ENCODE measurements around the gene ZSWIM7.

ZSWIM7 gene

GRCh38 chr17:15957608-15958307 is 41.7 kb downstream of the ZSWIM7 start:
- H3K9ac ChIP-seq (ENCODE audit: low read length in 2 of 2): no peak overlapping the region
- H3K4me3 ChIP-seq (ENCODE audit: low read length in 2 of 2): no peak overlapping the region
- no peaks in the 10 kb centered on the region for H3K27me3 ChIP-seq (ENCODE audit: control insufficient read depth in 1 of 2, insufficient read depth in 2 of 2, low read length in 2 of 2)
- H3K27ac ChIP-seq (ENCODE audit: low read length): no peak overlapping the region
- no peaks in the 10 kb centered on the region for H3K36me3 ChIP-seq (ENCODE audit: control insufficient read depth in 2 of 2, insufficient read depth in 2 of 2, low read length in 2 of 2)
- peaks cover 5% of the 10 kb centered on the region for H3K4me1 ChIP-seq (ENCODE audit: control insufficient read depth, insufficient read depth, low read length)
- no peaks in the 10 kb centered on the region for H3K9me3 ChIP-seq (ENCODE audit: control insufficient read depth in 2 of 2, low read length in 2 of 2)

DNA sequence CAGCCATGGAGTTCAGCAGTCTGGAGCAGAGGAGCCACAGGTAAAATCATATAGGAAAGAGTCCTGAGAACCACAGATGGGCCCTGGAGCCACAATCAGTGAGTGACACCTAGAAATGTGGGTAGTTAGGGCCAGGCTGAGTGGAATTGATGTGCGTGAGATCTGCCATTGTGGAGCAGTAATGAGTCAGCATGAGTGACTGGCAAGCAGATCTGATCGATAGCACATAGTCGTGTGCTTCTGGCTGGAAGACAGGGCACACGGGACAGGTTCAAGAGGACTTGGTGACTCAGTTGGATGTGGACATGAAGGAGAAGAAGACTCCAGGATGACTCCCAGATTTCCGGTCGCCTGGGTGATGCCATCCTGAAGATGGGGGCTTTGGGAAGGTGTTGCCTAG is 42.3 kb downstream of the ZSWIM7 start:
- Histone ChIP-seq H3K4me1 (ENCODE audit: control insufficient read depth, insufficient read depth, low read length) (peaks cover 5% of the 10 kb centered on the region), H3K36me3 (ENCODE audit: control insufficient read depth in 2 of 2, insufficient read depth in 2 of 2, low read length in 2 of 2) (no peaks in the 10 kb centered on the region), H3K27ac (ENCODE audit: low read length) (no peak overlapping the region), H3K27me3 (ENCODE audit: control insufficient read depth in 1 of 2, insufficient read depth in 2 of 2, low read length in 2 of 2) (no peaks in the 10 kb centered on the region), H3K4me3 (ENCODE audit: low read length in 2 of 2) (no peak overlapping the region), H3K9ac (ENCODE audit: low read length in 2 of 2) (no peak overlapping the region), H3K9me3 (ENCODE audit: control insufficient read depth in 2 of 2, low read length in 2 of 2) (no peaks in the 10 kb centered on the region)

DNA sequence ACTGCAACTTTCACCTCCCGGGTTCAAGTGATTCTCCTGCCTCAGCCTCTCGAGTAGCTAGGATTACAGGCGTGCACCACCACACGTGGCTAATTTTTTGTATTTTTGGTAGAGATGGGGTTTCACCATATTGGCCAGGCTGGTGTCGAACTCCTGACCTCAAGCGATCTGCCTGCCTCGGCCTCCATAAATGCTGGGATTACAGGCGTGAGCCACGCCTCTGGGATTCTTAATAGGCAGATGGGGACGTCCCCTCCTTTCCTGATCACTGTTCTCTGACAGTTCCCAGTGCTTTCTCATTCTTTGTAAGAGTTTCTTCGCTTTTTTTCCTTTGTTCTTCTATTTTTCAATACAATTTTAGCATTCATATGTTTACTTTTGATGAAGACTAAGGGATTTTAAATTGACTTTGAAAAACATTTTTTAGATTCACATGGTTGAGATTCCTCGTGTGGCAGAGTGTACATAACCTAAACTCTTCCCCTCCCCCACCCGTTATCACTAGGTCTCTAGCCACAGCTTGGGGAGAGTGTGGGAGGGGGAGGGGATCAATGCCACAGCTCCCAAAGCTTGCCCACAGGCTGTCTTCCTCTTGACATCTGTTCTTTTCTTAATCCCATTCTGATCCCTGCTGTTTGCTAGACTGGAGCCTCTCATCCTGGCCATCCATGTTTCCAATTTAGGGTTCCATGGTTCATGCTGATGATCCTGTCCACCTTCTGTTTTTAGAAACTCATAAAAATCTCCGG is 43.5 kb downstream of the ZSWIM7 start:
- Histone ChIP-seq H3K4me1 (ENCODE audit: control insufficient read depth, insufficient read depth, low read length) (peaks cover 5% of the 10 kb centered on the region), H3K27ac (ENCODE audit: low read length) (no peak overlapping the region), H3K9me3 (ENCODE audit: control insufficient read depth in 2 of 2, low read length in 2 of 2) (no peaks in the 10 kb centered on the region), H3K27me3 (ENCODE audit: control insufficient read depth in 1 of 2, insufficient read depth in 2 of 2, low read length in 2 of 2) (no peaks in the 10 kb centered on the region), H3K4me3 (ENCODE audit: low read length in 2 of 2) (no peak overlapping the region), H3K9ac (ENCODE audit: low read length in 2 of 2) (no peak overlapping the region), H3K36me3 (ENCODE audit: control insufficient read depth in 2 of 2, insufficient read depth in 2 of 2, low read length in 2 of 2) (no peaks in the 10 kb centered on the region)

- Histone ChIP-seq H3K27ac (ENCODE audit: low read length) (no peak overlapping the region), H3K27me3 (ENCODE audit: control insufficient read depth in 1 of 2, insufficient read depth in 2 of 2, low read length in 2 of 2) (no peaks in the 10 kb centered on the region), H3K4me3 (ENCODE audit: low read length in 2 of 2) (no peak overlapping the region), H3K9ac (ENCODE audit: low read length in 2 of 2) (no peak overlapping the region), H3K36me3 (ENCODE audit: control insufficient read depth in 2 of 2, insufficient read depth in 2 of 2, low read length in 2 of 2) (no peaks in the 10 kb centered on the region), H3K9me3 (ENCODE audit: control insufficient read depth in 2 of 2, low read length in 2 of 2) (no peaks in the 10 kb centered on the region), H3K4me1 (ENCODE audit: control insufficient read depth, insufficient read depth, low read length) (peaks cover 5% of the 10 kb centered on the region)
Measured at GRCh38 chr17:15954222-15954621, 45.3 kb downstream of the ZSWIM7 start.

- H3K4me3 ChIP-seq (ENCODE audit: low read length in 2 of 2): no peak overlapping the region
- H3K27me3 ChIP-seq (ENCODE audit: control insufficient read depth in 1 of 2, insufficient read depth in 2 of 2, low read length in 2 of 2): no peaks in the 10 kb centered on the region
- H3K27ac ChIP-seq (ENCODE audit: low read length): no peak overlapping the region
- H3K4me1 ChIP-seq (ENCODE audit: control insufficient read depth, insufficient read depth, low read length): no peaks in the 10 kb centered on the region
- H3K9me3 ChIP-seq (ENCODE audit: control insufficient read depth in 2 of 2, low read length in 2 of 2): no peaks in the 10 kb centered on the region
- no peak overlapping the region for H3K9ac ChIP-seq (ENCODE audit: low read length in 2 of 2)
- no peaks in the 10 kb centered on the region for H3K36me3 ChIP-seq (ENCODE audit: control insufficient read depth in 2 of 2, insufficient read depth in 2 of 2, low read length in 2 of 2)
Measured at GRCh38 chr17:15952916-15953790, 46.4 kb downstream of the ZSWIM7 start.

DNA sequence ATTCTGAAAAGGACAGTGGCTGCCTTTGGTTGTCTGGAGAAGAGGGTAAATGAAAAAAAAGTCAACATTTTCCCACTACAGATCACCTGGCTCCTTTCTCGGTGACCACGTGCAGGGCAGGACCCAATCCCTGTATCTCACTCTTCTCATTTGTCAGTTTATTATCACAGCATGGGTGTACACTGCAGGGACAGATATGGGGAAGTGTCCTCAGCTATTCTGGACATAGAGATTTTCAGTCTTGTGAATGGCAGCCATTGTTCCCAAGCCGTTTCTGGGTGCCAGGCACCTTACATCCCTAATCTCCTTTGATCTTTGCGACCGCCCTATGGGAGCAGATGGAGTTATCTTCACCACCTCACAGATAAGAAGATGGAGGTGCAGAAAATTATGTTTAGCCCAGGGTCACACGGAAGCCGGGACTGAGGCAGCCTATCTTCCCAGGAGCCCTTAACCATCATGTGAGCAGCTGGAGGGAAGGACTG is 47.4 kb downstream of the ZSWIM7 start:
- Histone ChIP-seq H3K36me3 (ENCODE audit: control insufficient read depth in 2 of 2, insufficient read depth in 2 of 2, low read length in 2 of 2) (no peaks in the 10 kb centered on the region), H3K27ac (ENCODE audit: low read length) (no peak overlapping the region), H3K9ac (ENCODE audit: low read length in 2 of 2) (no peak overlapping the region), H3K27me3 (ENCODE audit: control insufficient read depth in 1 of 2, insufficient read depth in 2 of 2, low read length in 2 of 2) (peaks cover 0 to 3% of the 10 kb centered on the region in 2 donors), H3K9me3 (ENCODE audit: control insufficient read depth in 2 of 2, low read length in 2 of 2) (no peaks in the 10 kb centered on the region), H3K4me3 (ENCODE audit: low read length in 2 of 2) (no peak overlapping the region), H3K4me1 (ENCODE audit: control insufficient read depth, insufficient read depth, low read length) (no peaks in the 10 kb centered on the region)

- no peak overlapping the region for H3K4me3 ChIP-seq (ENCODE audit: low read length in 2 of 2)
- no peaks in the 10 kb centered on the region for H3K9me3 ChIP-seq (ENCODE audit: control insufficient read depth in 2 of 2, low read length in 2 of 2)
- no peaks in the 10 kb centered on the region for H3K36me3 ChIP-seq (ENCODE audit: control insufficient read depth in 2 of 2, insufficient read depth in 2 of 2, low read length in 2 of 2)
- no peak overlapping the region for H3K27ac ChIP-seq (ENCODE audit: low read length)
- H3K9ac ChIP-seq (ENCODE audit: low read length in 2 of 2): no peak overlapping the region
- H3K27me3 ChIP-seq (ENCODE audit: control insufficient read depth in 1 of 2, insufficient read depth in 2 of 2, low read length in 2 of 2): peaks cover 5% of the 10 kb centered on the region in 2 donors
- peaks cover under 1% of the 10 kb centered on the region for H3K4me1 ChIP-seq (ENCODE audit: control insufficient read depth, insufficient read depth, low read length)
Measured at GRCh38 chr17:15951368-15952047, 48.0 kb downstream of the ZSWIM7 start.

- Histone ChIP-seq H3K9me3 (ENCODE audit: control insufficient read depth in 2 of 2, low read length in 2 of 2) (no peaks in the 10 kb centered on the region), H3K27ac (ENCODE audit: low read length) (no peak overlapping the region), H3K36me3 (ENCODE audit: control insufficient read depth in 2 of 2, insufficient read depth in 2 of 2, low read length in 2 of 2) (no peaks in the 10 kb centered on the region), H3K9ac (ENCODE audit: low read length in 2 of 2) (no peak overlapping the region), H3K4me3 (ENCODE audit: low read length in 2 of 2) (no peak overlapping the region), H3K4me1 (ENCODE audit: control insufficient read depth, insufficient read depth, low read length) (peaks cover 23% of the 10 kb centered on the region), H3K27me3 (ENCODE audit: control insufficient read depth in 1 of 2, insufficient read depth in 2 of 2, low read length in 2 of 2) (peaks cover 8 to 31% of the 10 kb centered on the region in 2 donors)
Measured at GRCh38 chr17:15947976-15948752, 51.3 kb downstream of the ZSWIM7 start.

GRCh38 chr17:15947271-15947670 is 52.2 kb downstream of the ZSWIM7 start:
- Histone ChIP-seq H3K4me3 (ENCODE audit: low read length in 2 of 2) (no peak overlapping the region), H3K27me3 (ENCODE audit: control insufficient read depth in 1 of 2, insufficient read depth in 2 of 2, low read length in 2 of 2) (peaks cover 8 to 39% of the 10 kb centered on the region in 2 donors), H3K27ac (ENCODE audit: low read length) (no peak overlapping the region)

More at GRCh38 chr17:15947271-15947670, 52.2 kb downstream of the ZSWIM7 start:
- Histone ChIP-seq H3K9ac (ENCODE audit: low read length in 2 of 2) (no peak overlapping the region), H3K4me1 (ENCODE audit: control insufficient read depth, insufficient read depth, low read length) (peaks cover 25% of the 10 kb centered on the region), H3K9me3 (ENCODE audit: control insufficient read depth in 2 of 2, low read length in 2 of 2) (no peaks in the 10 kb centered on the region), H3K36me3 (ENCODE audit: control insufficient read depth in 2 of 2, insufficient read depth in 2 of 2, low read length in 2 of 2) (no peaks in the 10 kb centered on the region)
